BJ (cell line): Measurements from ENCODE around the gene GPR63. TPM values are rescaled to one million over a fixed set of nuclear protein-coding genes. Genes with fewer than 3 reads are reported as not detected.

Experiments used
- CTCF ChIA-PET: fragments of 350-600 bp; formaldehyde crosslinking; extraction: SDS; loops from one replicate; lab custom pipeline; 2021; ENCODE audit warnings: antibody characterized with exemption, inconsistent platforms; lab: Yijun Ruan, JAX
- POLR2A ChIA-PET: fragments of 300-600 bp; sonication (Branson Sonifier 250); formaldehyde crosslinking; extraction: SDS; loops from one replicate; lab custom pipeline; 2021; ENCODE audit warnings: antibody characterized with exemption; lab: Charles Lee
- DNase-seq: peaks from one replicate; pipeline ENCODE4 v3.0.0-alpha.2; 2011; ENCODE audit warnings: low read depth
- H3K27me3 ChIP-seq: 2 replicates; pipeline ENCODE4 v1.6.0; 2011; ENCODE audit warnings: low read length; ENCODE audit not compliant: control insufficient read depth, insufficient read depth
- H3K36me3 ChIP-seq: 2 replicates; pipeline ENCODE4 v1.5.1; 2011; ENCODE audit warnings: low read length; ENCODE audit not compliant: control insufficient read depth, insufficient read depth
- H3K4me3 ChIP-seq: 2 replicates; pipeline ENCODE4 v1.5.1; 2011; ENCODE audit warnings: low read depth, mild to moderate bottlenecking, control low read depth, low read length
- CTCF ChIP-seq: IDR thresholded peaks from 2 replicates; pipeline ENCODE4 v1.5.1; 2011; ENCODE audit warnings: low read depth, mild to moderate bottlenecking, control low read depth, inconsistent platforms, low read length, moderate library complexity; ENCODE audit not compliant: insufficient read depth
- polyA plus RNA-seq: library from polyadenylated mRNA; depleted of rRNA; stranded (reverse); fragments of >200 nt; gene quantifications from 2 replicates; pipeline ENCODE4 v1.2.3, GENCODE V29; 2011

GPR63 gene
- polyA plus RNA-seq, 1 experiment, result 0.38 TPM

GRCh38 chr6:96812077-96812703 is 25.1 kb downstream of the GPR63 start:
- H3K27me3 ChIP-seq, result no peaks in the 10 kb centered on the region
- CTCF ChIA-PET, result interaction anchor here (0.6 kb wide), 1 partner anchor 714 kb away, joined by 3 read pairs; no protein-coding TSS in a partner anchor
- no peak overlapping the region for H3K4me3 ChIP-seq
- POLR2A ChIA-PET, result no interaction called here
- no peak for TF ChIP-seq CTCF
- no peaks in the 10 kb centered on the region for H3K36me3 ChIP-seq
- no peak for DNase-seq

GRCh38 chr6:96811670-96812069 is 25.6 kb downstream of the GPR63 start:
- ChIA-PET POLR2A (no interaction called here), CTCF (interaction anchor here (0.6 kb wide), 1 partner anchor 715 kb away, joined by 3 read pairs; no protein-coding TSS in a partner anchor)
- no peak for DNase-seq
- H3K4me3 ChIP-seq, result no peak overlapping the region
- no peaks in the 10 kb centered on the region for H3K36me3 ChIP-seq
- H3K27me3 ChIP-seq, result no peaks in the 10 kb centered on the region
- no peak for TF ChIP-seq CTCF

GRCh38 chr6:96811136-96811535 is 26.1 kb downstream of the GPR63 start:
- DNase-seq, result no peak
- no peaks in the 10 kb centered on the region for H3K27me3 ChIP-seq
- no peak overlapping the region for H3K4me3 ChIP-seq
- POLR2A ChIA-PET, result no interaction called here
- no peaks in the 10 kb centered on the region for H3K36me3 ChIP-seq
- no peak for TF ChIP-seq CTCF
- CTCF ChIA-PET, result interaction anchor here (0.6 kb wide), 1 partner anchor 68 kb away, joined by 3 read pairs; no protein-coding TSS in a partner anchor

- CTCF ChIA-PET, result no interaction called here
- no peak for DNase-seq
- Histone ChIP-seq H3K36me3 (no peaks in the 10 kb centered on the region), H3K27me3 (no peaks in the 10 kb centered on the region), H3K4me3 (no peak overlapping the region)
- POLR2A ChIA-PET, result no interaction called here
- no peak for TF ChIP-seq CTCF
These were observed 28.2 kb downstream of the GPR63 start for GRCh38 chr6:96809119-96809518.

GRCh38 chr6:96803106-96803481 is 34.2 kb downstream of the GPR63 start:
- no peak for TF ChIP-seq CTCF
- no peak for DNase-seq
- Histone ChIP-seq H3K36me3 (no peaks in the 10 kb centered on the region), H3K27me3 (no peaks in the 10 kb centered on the region), H3K4me3 (no peak overlapping the region)
- CTCF ChIA-PET, result no interaction called here
- POLR2A ChIA-PET, result no interaction called here
